Keratinocyte (primary cell): Measurements from ENCODE around the gene TTLL4.

ENCODE experiments used
- CTCF ChIP-seq, 3 experiments: IDR thresholded peaks in 1 of 3; conservative IDR thresholded peaks in 1 of 3; optimal IDR thresholded peaks in 1 of 3; 2 replicates in 2 of 3; 3 replicates in 1 of 3; pipeline versions ENCODE3 to v1.5.1; 2011; ENCODE audit warnings: low read length in 3 of 3, mild to moderate bottlenecking in 3 of 3, moderate library complexity in 2 of 3, control low read depth in 1 of 3, inconsistent platforms in 1 of 3; ENCODE audit not compliant: insufficient read depth in 2 of 3; ENCODE audit errors: extremely low read depth in 1 of 3
- EZH2 ChIP-seq: IDR thresholded peaks from one replicate; pipeline ENCODE4 v1.6.1; 2012; ENCODE audit warnings: inconsistent platforms, mild to moderate bottlenecking, low read length, moderate library complexity

- no peak for TF ChIP-seq CTCF (optimal IDR thresholded peaks at IDR 0.05 in 1 of 3, IDR thresholded peaks at IDR 0.05 in 1 of 3, conservative IDR thresholded peaks at IDR 0.05 in 1 of 3; ENCODE audit: extremely low read depth in 1 of 3, insufficient read depth in 2 of 3, low read length in 3 of 3)
- no peak for TF ChIP-seq EZH2
Observed at GRCh38 chr2:218780046-218780445, 69.4 kb downstream of the TTLL4 start.
